WTC11 (cell line): Measurements from ENCODE around the gene NUDT14. TPM values are rescaled to one million over a fixed set of nuclear protein-coding genes. Genes with fewer than 3 reads are reported as not detected.

ENCODE experiments used
- ATAC-seq: fragments of 200-7000 bp; cut with Tn5 transposase; 2 replicates; pipeline ENCODE4 v1.10.0; 2021; ENCODE audit warnings: mild to moderate bottlenecking, moderate library complexity
- CTCF ChIA-PET: fragments of 300-600 bp; sonication (Branson Sonifier 250); formaldehyde crosslinking; loops from one replicate; lab custom pipeline; 2021; ENCODE audit warnings: antibody characterized with exemption; lab: Charles Lee
- POLR2A ChIA-PET: fragments of 350-600 bp; sonication (Branson Sonifier 250); formaldehyde crosslinking; loops from one replicate; lab custom pipeline; 2021; ENCODE audit warnings: antibody characterized with exemption; lab: Charles Lee
- DNase-seq: peaks from one replicate; pipeline ENCODE4 v3.0.0; 2021; ENCODE audit warnings: low spot score
- H3K27ac Mint-ChIP-seq: 2 replicates; pipeline ENCODE4 v1.8.0; 2021; ENCODE audit warnings: mixed read lengths
- H3K27me3 Mint-ChIP-seq: 2 replicates; pipeline ENCODE4 v1.8.0; 2021; ENCODE audit warnings: low read depth, mild to moderate bottlenecking, moderate library complexity, mixed read lengths
- H3K36me3 Mint-ChIP-seq: 2 replicates; pipeline ENCODE4 v1.8.0; 2021; ENCODE audit warnings: mixed read lengths
- H3K4me1 Mint-ChIP-seq: 2 replicates; pipeline ENCODE4 v1.8.0; 2022; ENCODE audit warnings: mixed read lengths
- H3K4me3 Mint-ChIP-seq: 2 replicates; pipeline ENCODE4 v1.8.0; 2021; ENCODE audit warnings: mild to moderate bottlenecking, moderate library complexity, mixed read lengths
- H3K9me3 Mint-ChIP-seq: 2 replicates; pipeline ENCODE4 v1.8.0; 2021; ENCODE audit warnings: mixed read lengths
- ATF3 ChIP-seq: sonication (generic); formaldehyde crosslinking; conservative IDR thresholded peaks from 2 replicates; pipeline ENCODE4 v1.8.1; 2022; ENCODE audit warnings: mild to moderate bottlenecking, missing genetic modification reagents
- ATF6 ChIP-seq: sonication (generic); formaldehyde crosslinking; IDR thresholded peaks from 2 replicates; pipeline ENCODE4 v1.8.1; 2023; ENCODE audit warnings: mild to moderate bottlenecking, missing genetic modification reagents
- CTCF ChIP-seq: fragments of 200-600 bp; IDR thresholded peaks from 2 replicates; pipeline ENCODE4 v1.8.0; 2022; ENCODE audit warnings: antibody characterized with exemption
- E2F5 ChIP-seq: sonication (generic); formaldehyde crosslinking; IDR thresholded peaks from 2 replicates; pipeline ENCODE4 v1.8.1; 2022; ENCODE audit warnings: mild to moderate bottlenecking, moderate library complexity, missing genetic modification reagents
- FOXP1 ChIP-seq: sonication (generic); formaldehyde crosslinking; IDR thresholded peaks from 2 replicates; pipeline ENCODE4 v1.8.0; 2022; ENCODE audit warnings: missing genetic modification reagents, mild to moderate bottlenecking, moderate library complexity, borderline replicate concordance
- JUN ChIP-seq: sonication (generic); formaldehyde crosslinking; IDR thresholded peaks from 2 replicates; pipeline ENCODE4 v1.8.0; 2023; ENCODE audit warnings: mild to moderate bottlenecking, missing genetic modification reagents
- NFYB ChIP-seq: sonication (generic); formaldehyde crosslinking; conservative IDR thresholded peaks from 2 replicates; pipeline ENCODE4 v1.8.0; 2022; ENCODE audit warnings: low read depth, missing genetic modification reagents
- OVOL2 ChIP-seq: fragments of 250-450 bp; sonication (Bioruptor Pico); IDR thresholded peaks from 2 replicates; pipeline ENCODE4 v1.9.0; 2021; ENCODE audit warnings: mild to moderate bottlenecking, borderline replicate concordance
- PREB ChIP-seq: sonication (generic); formaldehyde crosslinking; IDR thresholded peaks from 2 replicates; pipeline ENCODE4 v1.8.1; 2022; ENCODE audit warnings: mild to moderate bottlenecking, missing genetic modification reagents, moderate library complexity, borderline replicate concordance
- SP1 ChIP-seq: sonication (generic); formaldehyde crosslinking; conservative IDR thresholded peaks from 2 replicates; pipeline ENCODE4 v1.8.1; 2022; ENCODE audit warnings: missing genetic modification reagents
- TEAD4 ChIP-seq: sonication (generic); formaldehyde crosslinking; IDR thresholded peaks from 2 replicates; pipeline ENCODE4 v1.8.0; 2022; ENCODE audit warnings: mild to moderate bottlenecking, missing genetic modification reagents
- ZBTB21 ChIP-seq: sonication (generic); formaldehyde crosslinking; IDR thresholded peaks from 2 replicates; pipeline ENCODE4 v1.8.1; 2023; ENCODE audit warnings: mild to moderate bottlenecking, missing genetic modification reagents, borderline replicate concordance
- ZNF138 ChIP-seq: sonication (generic); formaldehyde crosslinking; conservative IDR thresholded peaks from 2 replicates; pipeline ENCODE4 v1.8.1; 2022; ENCODE audit warnings: mild to moderate bottlenecking, moderate library complexity, missing genetic modification reagents
- ZNF219 ChIP-seq: sonication (generic); formaldehyde crosslinking; IDR thresholded peaks from 2 replicates; pipeline ENCODE4 v1.8.0; 2023; ENCODE audit warnings: missing genetic modification reagents, mild to moderate bottlenecking, borderline replicate concordance
- ZNF232 ChIP-seq: sonication (generic); formaldehyde crosslinking; IDR thresholded peaks from 2 replicates; pipeline ENCODE4 v1.8.0; 2022; ENCODE audit warnings: mild to moderate bottlenecking, missing genetic modification reagents
- ZNF263 ChIP-seq: sonication (generic); formaldehyde crosslinking; IDR thresholded peaks from 2 replicates; pipeline ENCODE4 v1.8.1; 2022; ENCODE audit warnings: low read depth, mild to moderate bottlenecking, moderate library complexity, missing genetic modification reagents
- ZNF396 ChIP-seq: fragments of 250-450 bp; sonication (Bioruptor Pico); IDR thresholded peaks from 2 replicates; pipeline ENCODE4 v1.8.0; 2021; ENCODE audit warnings: mild to moderate bottlenecking, moderate library complexity, borderline replicate concordance
- ZNF532 ChIP-seq: fragments of 250-450 bp; sonication (Bioruptor Pico); IDR thresholded peaks from 2 replicates; pipeline ENCODE4 v1.9.0; 2021; ENCODE audit warnings: mild to moderate bottlenecking, borderline replicate concordance
- ZNF671 ChIP-seq: fragments of 250-450 bp; sonication (Bioruptor Pico); IDR thresholded peaks from 2 replicates; pipeline ENCODE4 v1.8.0; 2021; ENCODE audit warnings: mild to moderate bottlenecking
- total RNA-seq: library from RNA; stranded (reverse); gene quantifications from 3 replicates; pipeline ENCODE4 v1.2.3, GENCODE V29; 2021

NUDT14 gene
- total RNA-seq, 1 experiment from 2014 or later = 35.4 TPM

GRCh38 chr14:105159344-105159743, 21.8 kb downstream of the NUDT14 start:
- Mint-ChIP-seq H3K27me3 (no peaks in the 10 kb centered on the region), H3K9me3 (no peaks in the 10 kb centered on the region), H3K27ac (no peak overlapping the region), H3K36me3 (no peaks in the 10 kb centered on the region), H3K4me3 (no peak overlapping the region), H3K4me1 (no peaks in the 10 kb centered on the region; the same call in 1 of the 2 replicates)
- no peak for DNase-seq
- ChIA-PET POLR2A (no interaction called here), CTCF (interaction anchor here (0.8 kb wide), 1 partner anchor 22 kb away, joined by 8 read pairs; no protein-coding TSS in a partner anchor)
- ATAC-seq = no peak
- no peak for TF ChIP-seq JUN (CRISPR knock-in tag)
- no peak for TF ChIP-seq ZNF532 (CRISPR knock-in tag)
- no peak for TF ChIP-seq PREB (CRISPR knock-in tag)
- TF ChIP-seq ATF6 (CRISPR knock-in tag) = no peak
- TF ChIP-seq SP1 = no peak
- TF ChIP-seq FOXP1 (CRISPR knock-in tag) = no peak
- TF ChIP-seq NFYB = no peak
- no peak for TF ChIP-seq CTCF
- TF ChIP-seq ZNF232 (CRISPR knock-in tag) = no peak
- TF ChIP-seq ZNF263 (CRISPR knock-in tag) = no peak
- no peak for TF ChIP-seq TEAD4 (CRISPR knock-in tag)
- TF ChIP-seq ZNF396 (CRISPR knock-in tag) = no peak
- TF ChIP-seq ATF3 (CRISPR knock-in tag) = no peak
- TF ChIP-seq ZNF219 (CRISPR knock-in tag) = no peak
- no peak for TF ChIP-seq ZBTB21 (CRISPR knock-in tag)
- TF ChIP-seq OVOL2 (CRISPR knock-in tag) = no peak
- no peak for TF ChIP-seq E2F5
- TF ChIP-seq ZNF138 (CRISPR knock-in tag) = no peak
- TF ChIP-seq ZNF671 (CRISPR knock-in tag) = no peak
